SK-N-SH treated with all-trans-retinoic acid at 6 μM for 48 hours (cell line): ENCODE measurements around the gene CCNJ.

Experiments
- ARNTL ChIP-seq: fragments of 450-650 bp; formaldehyde crosslinking; IDR thresholded peaks from 2 replicates; pipeline ENCODE4 v1.5.0; 2020; ENCODE audit warnings: low read depth, mild to moderate bottlenecking, moderate library complexity, borderline replicate concordance
- CSDC2 ChIP-seq: fragments of 250-450 bp; sonication (Bioruptor Pico); IDR thresholded peaks from 2 replicates; pipeline ENCODE4 v1.5.0; 2020; ENCODE audit warnings: mild to moderate bottlenecking, moderate library complexity
- ESRRG ChIP-seq: fragments of 250-450 bp; sonication (Bioruptor Pico); IDR thresholded peaks from 2 replicates; pipeline ENCODE4 v1.6.1; 2021; ENCODE audit warnings: mild to moderate bottlenecking
- GLIS3 ChIP-seq: fragments of 250-450 bp; sonication (Bioruptor Pico); IDR thresholded peaks from 2 replicates; pipeline ENCODE4 v1.5.0; 2020; ENCODE audit warnings: mild to moderate bottlenecking, moderate library complexity
- PATZ1 ChIP-seq: fragments of 250-450 bp; sonication (Bioruptor Pico); IDR thresholded peaks from 2 replicates; pipeline ENCODE4 v1.8.0; 2020; ENCODE audit warnings: mild to moderate bottlenecking, moderate library complexity, borderline replicate concordance
- SNAI2 ChIP-seq: fragments of 250-450 bp; sonication (Bioruptor Pico); IDR thresholded peaks from 2 replicates; pipeline ENCODE4 v1.5.0; 2020; ENCODE audit warnings: mild to moderate bottlenecking, moderate library complexity
- TCF4 ChIP-seq: fragments of 250-450 bp; sonication (Bioruptor Pico); IDR thresholded peaks from 2 replicates; pipeline ENCODE4 v1.8.0; 2021; ENCODE audit warnings: mild to moderate bottlenecking, moderate library complexity, borderline replicate concordance
- TSHZ2 ChIP-seq: fragments of 250-450 bp; sonication (Bioruptor Pico); IDR thresholded peaks from 2 replicates; pipeline ENCODE4 v1.5.0; 2020; ENCODE audit warnings: mild to moderate bottlenecking, moderate library complexity
- ZFP30 ChIP-seq: fragments of 450-650 bp; formaldehyde crosslinking; IDR thresholded peaks from 2 replicates; pipeline ENCODE4 v1.5.0; 2022; ENCODE audit warnings: mild to moderate bottlenecking, moderate library complexity
- ZNF70 ChIP-seq: fragments of 450-650 bp; formaldehyde crosslinking; IDR thresholded peaks from 2 replicates; pipeline ENCODE4 v1.5.0; 2020; ENCODE audit warnings: mild to moderate bottlenecking, moderate library complexity
- ZNF8 ChIP-seq: fragments of 450-650 bp; formaldehyde crosslinking; IDR thresholded peaks from 2 replicates; pipeline ENCODE4 v1.5.0; 2020; ENCODE audit warnings: mild to moderate bottlenecking, moderate library complexity

- TF ChIP-seq ZFP30 (CRISPR knock-in tag) (no peak), PATZ1 (CRISPR knock-in tag) (no peak), CSDC2 (CRISPR knock-in tag) (no peak), TSHZ2 (CRISPR knock-in tag) (no peak), ZNF70 (CRISPR knock-in tag) (no peak), ARNTL (CRISPR knock-in tag) (no peak), ESRRG (no peak), TCF4 (CRISPR knock-in tag) (no peak), SNAI2 (CRISPR knock-in tag) (no peak), GLIS3 (CRISPR knock-in tag) (no peak), ZNF8 (CRISPR knock-in tag) (no peak)
These were observed 6.0 kb downstream of the CCNJ start for GRCh38 chr10:96049340-96049739.
